HG03103 (cell line): ENCODE results near the gene PLD3.
"Not testable (repeated sequence)": the region's sequence is repeated elsewhere in the genome, so short reads cannot be mapped to it uniquely, and the experiment has no call there.

Source experiments
- ATAC-seq: cut with Tn5 transposase; IDR thresholded peaks from one replicate; pipeline ENCODE4 v1.9.1; 2021; ENCODE audit warnings: low read depth; ENCODE audit not compliant: unreplicated experiment

Gene PLD3

DNA sequence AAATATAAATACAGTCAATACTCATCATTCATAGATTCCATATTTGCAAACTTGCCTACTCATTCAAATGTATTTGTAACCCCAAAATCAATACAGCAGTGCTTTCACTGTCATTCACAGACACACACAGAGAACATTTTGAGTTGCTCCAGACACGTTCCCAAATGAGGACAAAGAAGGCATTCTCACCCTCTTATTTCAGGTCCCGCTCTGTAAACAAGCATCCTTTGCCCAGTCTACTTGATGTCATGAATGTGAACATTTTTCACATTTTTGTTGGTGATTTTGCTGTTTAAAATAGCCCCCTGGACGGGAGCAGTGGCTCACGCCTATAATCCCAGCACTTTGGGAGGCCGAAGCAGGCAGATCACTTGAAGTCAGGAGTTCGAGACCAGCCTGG lies 15.8 kb upstream of the PLD3 start:
- ATAC-seq = no peak

DNA sequence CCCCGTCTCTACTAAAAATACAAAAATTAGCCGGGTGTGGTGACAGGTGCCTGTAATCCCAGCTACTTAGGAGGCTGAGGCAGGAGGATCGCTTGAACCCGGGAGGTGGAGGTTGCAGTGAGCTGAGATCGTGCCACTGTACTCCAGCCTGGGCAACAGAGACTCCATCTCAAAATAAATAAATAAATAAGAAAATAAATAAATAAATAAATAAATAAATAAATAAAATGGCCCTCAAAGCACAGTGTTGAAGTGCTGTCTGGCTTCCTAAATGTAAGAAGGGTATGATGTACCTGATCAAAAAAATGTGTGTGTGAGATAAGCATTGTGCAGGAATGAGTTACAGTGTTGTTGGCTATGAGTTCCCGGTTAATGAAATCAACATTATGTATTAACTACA lies 15.4 kb upstream of the PLD3 start:
- ATAC-seq = not testable (repeated sequence)

GRCh38 chr19:40335101-40335500 lies 13.4 kb upstream of the PLD3 start:
- no peak for ATAC-seq

GRCh38 chr19:40335855-40336600 lies 12.5 kb upstream of the PLD3 start:
- ATAC-seq = no peak

DNA sequence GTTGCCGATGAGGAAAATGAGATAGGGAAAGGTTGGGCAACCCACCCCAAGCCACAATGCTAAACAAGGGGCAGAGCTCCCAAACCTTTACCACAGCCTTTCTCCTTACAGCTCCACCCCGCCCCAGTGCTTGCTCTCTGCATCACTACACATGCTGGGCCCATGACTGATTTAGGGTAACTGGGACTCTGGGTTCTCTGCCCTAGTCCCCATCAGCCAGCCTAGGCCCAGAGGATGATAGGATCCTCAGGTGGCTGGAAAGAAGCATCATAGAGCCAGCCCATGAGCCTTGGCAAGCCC lies 11.9 kb upstream of the PLD3 start:
- ATAC-seq = no peak

DNA sequence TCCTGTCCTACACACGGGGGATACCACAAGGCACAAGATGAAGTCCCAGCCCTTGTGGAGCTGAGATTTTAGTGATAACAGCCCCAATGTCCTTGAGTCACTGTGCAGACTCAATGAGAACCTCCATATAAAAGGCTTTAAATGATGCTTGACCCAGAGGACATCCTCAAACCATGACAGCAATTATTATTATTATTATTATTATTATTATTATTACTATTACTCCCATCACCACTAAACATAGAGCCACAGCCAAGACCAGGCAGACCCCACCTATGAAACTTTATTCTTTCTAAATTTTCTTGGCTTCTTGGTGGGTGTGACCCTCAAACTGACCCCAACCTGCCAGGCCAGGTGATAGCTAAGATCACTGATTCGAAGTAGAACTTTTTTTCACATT lies 11.4 kb upstream of the PLD3 start:
- ATAC-seq = no peak

GRCh38 chr19:40337594-40337993 lies 10.9 kb upstream of the PLD3 start:
- no peak for ATAC-seq

GRCh38 chr19:40339018-40339728 lies 9.3 kb upstream of the PLD3 start:
- no peak for ATAC-seq

GRCh38 chr19:40341601-40342482 lies 6.7 kb upstream of the PLD3 start:
- no peak for ATAC-seq

DNA sequence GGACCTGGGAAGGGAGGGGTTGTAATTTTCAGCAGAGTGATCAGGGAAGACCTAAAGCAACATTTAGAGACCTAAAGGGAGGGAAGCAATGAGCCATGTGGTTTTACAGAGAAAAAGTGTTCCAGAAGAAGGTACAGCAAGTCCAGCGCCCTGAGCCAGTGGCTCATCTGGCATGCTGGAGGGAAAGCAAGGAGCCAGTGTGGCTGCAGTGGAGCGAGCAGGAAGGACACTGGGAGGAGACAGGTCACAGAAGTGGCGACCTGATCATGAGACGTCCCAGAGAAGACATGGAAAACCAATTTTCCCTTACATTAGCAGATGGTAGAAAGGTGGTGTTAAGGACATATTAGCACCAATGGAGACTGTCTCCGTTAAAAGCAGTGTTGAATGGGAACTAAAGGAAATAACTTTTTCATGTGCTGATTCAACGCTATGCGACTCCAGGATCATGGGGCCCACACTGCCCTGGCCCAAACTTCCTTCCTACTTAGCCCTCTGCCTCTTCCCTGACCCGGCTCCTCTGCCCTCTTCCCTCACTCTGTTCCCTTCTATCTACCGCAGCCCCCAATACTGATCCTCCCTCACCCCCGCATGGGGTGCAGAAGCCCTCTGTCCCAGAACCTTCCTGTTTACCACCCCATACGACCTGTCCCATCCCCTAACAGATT lies 5.7 kb upstream of the PLD3 start:
- ATAC-seq = no peak

- no peak for ATAC-seq
These were observed 4.1 kb upstream of the PLD3 start for GRCh38 chr19:40344422-40344821.

GRCh38 chr19:40348961-40349507 lies 539 bp downstream of the PLD3 start:
- ATAC-seq = no peak

- ATAC-seq = no peak
These were observed 7.6 kb downstream of the PLD3 start for GRCh38 chr19:40355975-40356680.

GRCh38 chr19:40356681-40357595 lies 8.4 kb downstream of the PLD3 start:
- ATAC-seq = no peak

- ATAC-seq = no peak
These were observed 9.1 kb downstream of the PLD3 start for GRCh38 chr19:40357640-40358039.

DNA sequence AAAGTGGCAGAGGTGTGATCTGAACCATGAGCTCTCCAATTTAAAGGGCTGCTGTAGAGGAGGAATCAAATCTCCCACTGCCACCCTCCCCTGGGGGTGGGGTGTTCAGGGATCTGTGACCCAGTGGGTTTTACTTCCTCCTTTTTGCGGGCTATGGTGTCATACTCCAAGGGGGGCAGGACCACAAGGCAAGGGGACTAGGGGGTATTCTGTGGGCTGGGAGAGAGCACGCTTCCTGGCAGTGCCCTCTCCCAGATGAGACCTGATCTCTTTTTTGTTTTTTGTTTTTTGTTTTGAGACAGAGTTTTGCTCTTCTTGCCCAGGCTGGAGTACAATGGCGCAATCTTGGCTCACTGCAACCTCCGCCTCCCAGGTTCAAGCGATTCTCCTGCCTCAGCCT lies 10.3 kb downstream of the PLD3 start:
- ATAC-seq = no peak

DNA sequence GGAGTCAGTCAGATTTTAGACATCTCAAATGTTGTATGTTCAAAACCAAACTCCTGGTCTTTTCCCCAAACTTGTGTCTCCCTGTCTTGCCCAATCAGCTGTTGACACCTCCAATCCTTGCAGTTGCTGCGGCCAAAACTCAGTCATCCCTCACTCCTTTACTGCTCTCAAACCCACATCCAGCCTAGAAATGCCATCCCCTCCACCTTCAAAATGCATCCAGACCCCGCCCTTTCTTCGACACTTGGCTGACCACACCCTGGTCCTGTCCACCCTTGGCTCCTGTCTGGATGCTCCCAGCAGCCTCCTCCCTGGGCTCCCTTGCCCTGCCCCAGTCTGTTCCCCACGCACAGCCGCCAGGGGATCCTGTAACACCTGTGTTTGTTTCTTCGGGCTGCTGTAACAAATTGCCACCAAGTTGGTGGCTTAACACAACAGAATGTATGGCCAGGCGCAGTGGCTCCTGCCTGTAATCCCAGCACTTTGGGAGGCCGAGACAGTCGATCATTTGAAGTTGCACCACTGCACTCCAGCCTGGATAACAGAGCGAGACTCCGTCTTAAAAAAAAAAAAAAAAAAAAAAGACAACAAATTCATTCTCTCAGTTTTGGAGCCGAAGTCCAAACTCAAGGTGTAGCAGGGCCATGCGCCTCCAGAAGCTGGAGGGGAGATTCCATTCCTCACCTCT lies 11.7 kb downstream of the PLD3 start:
- no peak for ATAC-seq

GRCh38 chr19:40360708-40361241 lies 12.3 kb downstream of the PLD3 start:
- no peak for ATAC-seq
